ENCODE measurements around the gene SCARB1.
"Not testable (repeated sequence)": the region's sequence is repeated elsewhere in the genome, so short reads cannot be mapped to it uniquely, and the experiment has no call there.

The SCARB1 gene

GRCh38 chr12:124863416-124864325 lies at the start of gene SCARB1:
Gene SCARB1, minus strand, starts transcription at chr12:124863864. Its CDS starts 144 bp downstream, at chr12:124863720.
- H3K4me1 Mint-ChIP-seq = peaks cover 13% of the 10 kb centered on the region

GRCh38 chr12:124912529-124913287 lies 49.0 kb upstream of the SCARB1 start:
- H3K4me1 Mint-ChIP-seq = peaks cover 60% of the 10 kb centered on the region
- H3K27me3 Mint-ChIP-seq, H3K9me3 Mint-ChIP-seq: not testable (repeated sequence)
- peak overlapping the region; percentile 98 for H3K4me3 Mint-ChIP-seq
- peak overlapping the region; percentile 99 for H3K27ac Mint-ChIP-seq
- peaks cover 28% of the 10 kb centered on the region for H3K36me3 Mint-ChIP-seq

More at GRCh38 chr12:124863416-124864325, at the start of gene SCARB1:
- H3K36me3 Mint-ChIP-seq = no peaks in the 10 kb centered on the region
- no peaks in the 10 kb centered on the region for H3K9me3 Mint-ChIP-seq
- peak within 1 kb of the TSS; percentile 83 for H3K4me3 Mint-ChIP-seq
- H3K27me3 Mint-ChIP-seq = peaks cover under 1% of the 10 kb centered on the region
- H3K27ac Mint-ChIP-seq = peak within 1 kb of the TSS; percentile 94

- H3K27ac Mint-ChIP-seq = peak overlapping the region; percentile 47
- not testable (repeated sequence) for H3K27me3 Mint-ChIP-seq, H3K9me3 Mint-ChIP-seq
- peak overlapping the region; percentile 79 for H3K4me3 Mint-ChIP-seq
- peaks cover 28% of the 10 kb centered on the region for H3K36me3 Mint-ChIP-seq
- peaks cover 52% of the 10 kb centered on the region for H3K4me1 Mint-ChIP-seq
Observed at GRCh38 chr12:124911521-124911920, 47.9 kb upstream of the SCARB1 start.

GRCh38 chr12:124910561-124911478 lies 47.2 kb upstream of the SCARB1 start:
- H3K27me3 Mint-ChIP-seq = no peaks in the 10 kb centered on the region
- peak overlapping the region; percentile 79 for H3K4me3 Mint-ChIP-seq
- peaks cover 47% of the 10 kb centered on the region for H3K4me1 Mint-ChIP-seq
- no peaks in the 10 kb centered on the region for H3K9me3 Mint-ChIP-seq
- H3K27ac Mint-ChIP-seq = peak overlapping the region; percentile 47
- H3K36me3 Mint-ChIP-seq = peaks cover 28% of the 10 kb centered on the region

- Mint-ChIP-seq H3K4me1 (peaks cover 39% of the 10 kb centered on the region), H3K9me3 (no peaks in the 10 kb centered on the region), H3K27ac (peak overlapping the region; percentile 43), H3K27me3 (no peaks in the 10 kb centered on the region), H3K36me3 (peaks cover 28% of the 10 kb centered on the region), H3K4me3 (peak overlapping the region; percentile 79)
Observed at GRCh38 chr12:124909831-124910560, 46.3 kb upstream of the SCARB1 start.

- no peak overlapping the region for H3K4me3 Mint-ChIP-seq
- peak overlapping the region; percentile 56 for H3K27ac Mint-ChIP-seq
Observed at GRCh38 chr12:124906606-124907261, 43.1 kb upstream of the SCARB1 start.

GRCh38 chr12:124904306-124905098 lies 40.8 kb upstream of the SCARB1 start:
- H3K27ac Mint-ChIP-seq = no peak overlapping the region
- no peaks in the 10 kb centered on the region for H3K36me3 Mint-ChIP-seq
- H3K4me1 Mint-ChIP-seq = peaks cover 6% of the 10 kb centered on the region
- H3K27me3 Mint-ChIP-seq = no peaks in the 10 kb centered on the region
- no peak overlapping the region for H3K4me3 Mint-ChIP-seq
- H3K9me3 Mint-ChIP-seq = no peaks in the 10 kb centered on the region

More at GRCh38 chr12:124906606-124907261, 43.1 kb upstream of the SCARB1 start:
- Mint-ChIP-seq H3K9me3 (no peaks in the 10 kb centered on the region), H3K27me3 (no peaks in the 10 kb centered on the region), H3K4me1 (peaks cover 20% of the 10 kb centered on the region), H3K36me3 (peaks cover 6% of the 10 kb centered on the region)

GRCh38 chr12:124902916-124903315 lies 39.3 kb upstream of the SCARB1 start:
- Mint-ChIP-seq H3K4me1 (peaks cover 18% of the 10 kb centered on the region), H3K27me3 (no peaks in the 10 kb centered on the region), H3K9me3 (no peaks in the 10 kb centered on the region), H3K27ac (no peak overlapping the region), H3K36me3 (no peaks in the 10 kb centered on the region), H3K4me3 (no peak overlapping the region)

- peaks cover 13% of the 10 kb centered on the region for H3K4me1 Mint-ChIP-seq
- no peaks in the 10 kb centered on the region for H3K9me3 Mint-ChIP-seq
- no peak overlapping the region for H3K4me3 Mint-ChIP-seq
- H3K27ac Mint-ChIP-seq = no peak overlapping the region
- no peaks in the 10 kb centered on the region for H3K27me3 Mint-ChIP-seq
- no peaks in the 10 kb centered on the region for H3K36me3 Mint-ChIP-seq
Observed at GRCh38 chr12:124901003-124901402, 37.3 kb upstream of the SCARB1 start.

GRCh38 chr12:124900345-124900795 lies 36.7 kb upstream of the SCARB1 start:
- H3K27me3 Mint-ChIP-seq, H3K9me3 Mint-ChIP-seq, H3K27ac Mint-ChIP-seq, H3K36me3 Mint-ChIP-seq, H3K4me3 Mint-ChIP-seq: not testable (repeated sequence)
- H3K4me1 Mint-ChIP-seq = peaks cover 13% of the 10 kb centered on the region

- Mint-ChIP-seq H3K27me3 (no peaks in the 10 kb centered on the region), H3K4me1 (peaks cover 13% of the 10 kb centered on the region), H3K27ac (no peak overlapping the region), H3K9me3 (no peaks in the 10 kb centered on the region), H3K36me3 (no peaks in the 10 kb centered on the region), H3K4me3 (peak overlapping the region; percentile 54)
Observed at GRCh38 chr12:124898923-124899294, 35.2 kb upstream of the SCARB1 start.

- Mint-ChIP-seq H3K27ac (no peak overlapping the region), H3K27me3 (no peaks in the 10 kb centered on the region), H3K4me1 (peaks cover 13% of the 10 kb centered on the region), H3K4me3 (peak overlapping the region; percentile 51), H3K36me3 (no peaks in the 10 kb centered on the region), H3K9me3 (no peaks in the 10 kb centered on the region)
Observed at GRCh38 chr12:124898200-124898922, 34.7 kb upstream of the SCARB1 start.

GRCh38 chr12:124896461-124896860 lies 32.8 kb upstream of the SCARB1 start:
- Mint-ChIP-seq H3K27me3 (no peaks in the 10 kb centered on the region), H3K36me3 (no peaks in the 10 kb centered on the region), H3K27ac (no peak overlapping the region), H3K4me1 (peaks cover 13% of the 10 kb centered on the region), H3K4me3 (no peak overlapping the region), H3K9me3 (no peaks in the 10 kb centered on the region)
